Activated T-cell treated with anti-CD3 and anti-CD28 coated beads, Interleukin-2, amount 50 U/mL, for 4 hours (primary cell): Measurements from ENCODE around the gene PGA4. TPM values are rescaled to one million over a fixed set of nuclear protein-coding genes. Genes with fewer than 3 reads are reported as not detected.

Experiments
- ATAC-seq, 2 donors: fragments of 200-7000 bp; cut with Tn5 transposase; one replicate each; pipeline ENCODE4 v1.10.0; 2021
- DNase-seq: peaks from one replicate; pipeline ENCODE4 v3.0.0-alpha.2; 2020
- H3K27me3 Mint-ChIP-seq: one replicate; pipeline ENCODE4 v1.8.0; 2021; ENCODE audit warnings: low read depth, mixed read lengths
- H3K36me3 Mint-ChIP-seq: one replicate; pipeline ENCODE4 v1.8.0; 2022; ENCODE audit warnings: mixed read lengths; ENCODE audit not compliant: insufficient read depth
- H3K4me1 Mint-ChIP-seq: one replicate; pipeline ENCODE4 v1.8.0; 2021; ENCODE audit warnings: low read depth, mixed read lengths
- H3K4me3 Mint-ChIP-seq: one replicate; pipeline ENCODE4 v1.8.0; 2021; ENCODE audit warnings: mild to moderate bottlenecking, moderate library complexity, mixed read lengths
- H3K9me3 Mint-ChIP-seq: one replicate; pipeline ENCODE4 v1.8.0; 2021; ENCODE audit warnings: mixed read lengths
- total RNA-seq, 3 donors: library from RNA; stranded (reverse); gene quantifications; one replicate each; pipeline ENCODE4 v1.2.1, GENCODE V29; 2021

Gene PGA4
- total RNA-seq, 3 donors from 2014 or later: not detected

GRCh38 chr11:61273178-61274078 lies 51.3 kb downstream of the PGA4 start:
- peaks cover 6% of the 10 kb centered on the region for H3K27me3 Mint-ChIP-seq
- no peaks in the 10 kb centered on the region for H3K9me3 Mint-ChIP-seq
- ATAC-seq (no peak), DNase-seq (no peak)
- no peaks in the 10 kb centered on the region for H3K36me3 Mint-ChIP-seq
- H3K4me3 Mint-ChIP-seq: no peak overlapping the region
- H3K4me1 Mint-ChIP-seq: no peaks in the 10 kb centered on the region

DNA sequence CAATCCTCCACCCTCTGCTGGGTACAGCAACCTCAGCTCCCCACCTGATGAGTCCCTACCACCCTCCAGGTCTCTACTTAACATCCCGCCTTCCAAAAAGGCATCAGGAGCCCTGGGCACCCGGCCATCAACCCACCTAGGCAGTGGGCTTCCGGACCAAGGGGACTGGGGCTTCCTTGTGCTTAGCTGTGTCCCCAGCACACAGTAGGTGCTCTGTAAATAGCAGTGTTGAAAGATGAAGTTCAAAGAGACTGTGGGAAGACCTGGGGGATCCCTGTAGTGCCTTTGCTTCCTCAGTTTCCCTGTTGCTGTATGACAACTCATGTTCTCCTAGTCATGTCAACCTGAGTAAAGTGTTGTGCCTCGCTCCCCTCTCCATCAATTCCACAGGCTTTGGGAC lies 51.9 kb downstream of the PGA4 start:
- ATAC-seq (no peak), DNase-seq (no peak)
- no peak overlapping the region for H3K4me3 Mint-ChIP-seq
- H3K9me3 Mint-ChIP-seq: no peaks in the 10 kb centered on the region
- H3K4me1 Mint-ChIP-seq: no peaks in the 10 kb centered on the region
- H3K36me3 Mint-ChIP-seq: no peaks in the 10 kb centered on the region
- H3K27me3 Mint-ChIP-seq: peaks cover 4% of the 10 kb centered on the region

GRCh38 chr11:61275191-61275590 lies 53.0 kb downstream of the PGA4 start:
- H3K27me3 Mint-ChIP-seq: peaks cover 4% of the 10 kb centered on the region
- no peaks in the 10 kb centered on the region for H3K36me3 Mint-ChIP-seq
- no peaks in the 10 kb centered on the region for H3K9me3 Mint-ChIP-seq
- DNase-seq (no peak), ATAC-seq (no peak)
- H3K4me3 Mint-ChIP-seq: no peak overlapping the region
- H3K4me1 Mint-ChIP-seq: no peaks in the 10 kb centered on the region

DNA sequence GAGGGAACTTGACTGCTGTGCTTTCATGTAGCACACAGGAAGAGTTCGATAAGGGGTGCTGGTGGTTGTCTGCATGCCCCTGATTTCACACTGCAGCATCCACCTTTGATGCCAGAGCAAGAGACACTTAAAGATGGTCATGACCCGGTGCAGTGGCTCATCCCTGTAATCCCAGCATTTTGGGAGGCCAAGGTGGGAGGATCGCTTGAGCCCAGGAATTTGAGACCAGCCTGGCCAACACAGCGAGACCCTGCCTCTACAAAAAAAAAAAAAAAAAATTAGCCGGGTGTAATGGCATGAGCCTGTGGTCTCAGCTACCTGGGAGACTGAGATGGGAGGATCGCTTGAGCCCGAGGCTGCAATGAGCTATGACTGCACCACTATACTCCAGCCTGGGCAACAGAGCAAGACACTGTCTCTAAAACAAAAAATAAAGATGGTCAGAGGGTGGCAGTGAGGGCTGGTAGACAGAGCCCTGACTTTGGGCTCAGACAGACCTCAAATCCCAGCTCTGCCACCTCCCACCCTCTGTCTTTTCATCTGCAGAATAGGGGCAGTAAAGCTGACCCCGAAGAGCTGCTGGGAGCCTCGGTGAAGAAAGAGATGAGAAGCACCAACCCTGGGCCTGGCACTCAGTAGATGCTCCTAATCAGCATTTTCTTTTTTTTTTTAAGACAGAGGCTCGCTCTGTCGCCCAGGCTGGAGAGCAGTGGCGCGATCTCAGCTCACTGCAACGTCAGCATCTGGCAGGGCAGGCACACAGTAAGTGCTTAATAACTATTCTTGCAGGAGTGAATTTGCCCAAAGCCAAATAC lies 55.2 kb downstream of the PGA4 start:
- no peaks in the 10 kb centered on the region for H3K4me1 Mint-ChIP-seq

GRCh38 chr11:61278001-61278470 lies 55.9 kb downstream of the PGA4 start:
- H3K36me3 Mint-ChIP-seq: no peaks in the 10 kb centered on the region
- no peaks in the 10 kb centered on the region for H3K9me3 Mint-ChIP-seq
- no peak overlapping the region for H3K4me3 Mint-ChIP-seq
- no peaks in the 10 kb centered on the region for H3K4me1 Mint-ChIP-seq
- ATAC-seq: no peak
- no peak for DNase-seq
- H3K27me3 Mint-ChIP-seq: peaks cover 4% of the 10 kb centered on the region

More for the DNA sequence above, 55.2 kb downstream of the PGA4 start:
- Mint-ChIP-seq H3K9me3 (no peaks in the 10 kb centered on the region), H3K4me3 (no peak overlapping the region), H3K27me3 (peaks cover 4% of the 10 kb centered on the region), H3K36me3 (no peaks in the 10 kb centered on the region)
- DNase-seq (no peak), ATAC-seq (no peak)

DNA sequence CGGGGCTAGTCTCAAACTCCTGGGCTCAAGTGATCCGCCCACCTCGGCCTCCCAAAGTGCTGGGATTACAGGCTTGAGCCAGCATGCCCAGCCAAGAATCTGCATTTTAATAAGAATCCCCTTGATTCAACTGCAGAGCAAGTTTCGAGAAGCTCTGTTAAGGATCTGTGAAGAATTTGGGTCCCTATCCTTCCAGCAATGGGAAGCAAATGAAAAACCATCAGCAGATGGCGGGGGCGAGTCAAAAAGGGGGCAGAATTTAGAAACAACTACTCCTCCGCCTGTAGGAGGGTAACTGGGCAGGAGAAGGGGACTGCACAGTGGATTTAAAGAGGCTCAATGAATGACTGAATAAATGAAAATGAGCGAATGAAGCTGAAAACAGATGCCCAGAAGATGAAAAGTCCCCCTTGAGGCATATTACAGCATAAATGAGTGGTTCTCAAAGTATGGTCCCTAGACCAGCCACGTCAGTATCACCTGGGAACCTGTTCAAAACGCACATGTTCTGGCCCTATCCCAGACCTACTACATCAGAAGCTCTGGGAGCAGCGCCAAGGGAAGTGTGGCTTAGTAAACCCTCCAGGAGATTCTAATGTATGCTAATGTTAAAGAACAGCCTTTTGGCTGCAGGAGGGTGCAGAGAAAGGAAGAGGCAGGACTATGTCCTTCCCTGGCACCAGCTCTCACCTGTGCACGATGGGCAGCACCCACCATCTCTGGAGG lies 58.0 kb downstream of the PGA4 start:
- Mint-ChIP-seq H3K9me3 (no peaks in the 10 kb centered on the region), H3K27me3 (peaks cover 4% of the 10 kb centered on the region), H3K4me3 (no peak overlapping the region), H3K4me1 (no peaks in the 10 kb centered on the region), H3K36me3 (peaks cover 3% of the 10 kb centered on the region)
- ATAC-seq (no peak), DNase-seq (no peak)

GRCh38 chr11:61280883-61281580 lies 58.9 kb downstream of the PGA4 start:
- ATAC-seq (no peak), DNase-seq (no peak)
- peaks cover 3% of the 10 kb centered on the region for H3K36me3 Mint-ChIP-seq
- H3K4me1 Mint-ChIP-seq: no peaks in the 10 kb centered on the region
- H3K27me3 Mint-ChIP-seq: peaks cover 4% of the 10 kb centered on the region
- H3K9me3 Mint-ChIP-seq: no peaks in the 10 kb centered on the region
- no peak overlapping the region for H3K4me3 Mint-ChIP-seq

Other genes with a start within 250 kb of the PGA4 start
- gene CD5, start 119.9 kb upstream of the PGA4 start, total RNA-seq: 100 to 1,000 TPM; 318 to 420 (median 359) TPM
- gene VPS37C, start 60.9 kb upstream of the PGA4 start, total RNA-seq: 10 to 100 TPM; 16.1 to 18.4 (median 17.0) TPM
- gene PGA3, start 18.8 kb upstream of the PGA4 start, total RNA-seq: not detected
- gene PGA5, start 18.8 kb downstream of the PGA4 start, total RNA-seq: not detected
- 10 to 100 TPM; 10.2 to 21.0 (median 15.5) TPM for gene VWCE, start 73.0 kb downstream of the PGA4 start, total RNA-seq
- gene DDB1, start 110.8 kb downstream of the PGA4 start, total RNA-seq: 100 to 1,000 TPM; 313 to 358 (median 327) TPM
- 10 to 100 TPM; 50.8 to 51.4 (median 51.1) TPM for gene TKFC, start 110.9 kb downstream of the PGA4 start, total RNA-seq
- 10 to 100 TPM; 28.8 to 35.2 (median 33.3) TPM for gene CYB561A3, start 139.5 kb downstream of the PGA4 start, total RNA-seq
- gene TMEM138, start 140.0 kb downstream of the PGA4 start, total RNA-seq: 10 to 100 TPM; 74.2 to 91.5 (median 81.2) TPM
- 10 to 100 TPM; 12.0 to 15.3 (median 14.0) TPM for gene TMEM216, start 170.2 kb downstream of the PGA4 start, total RNA-seq
- 100 to 1,000 TPM; 131 to 142 (median 138) TPM for gene CPSF7, start 207.6 kb downstream of the PGA4 start, total RNA-seq
- gene SDHAF2, start 207.8 kb downstream of the PGA4 start, total RNA-seq: 10 to 100 TPM; 48.4 to 55.8 (median 49.3) TPM